IMR-90 (cell line): ENCODE results near the gene PAK6. TPM values are rescaled to one million over a fixed set of nuclear protein-coding genes. Genes with fewer than 3 reads are reported as not detected.

Source experiments
- ATAC-seq: fragments of 200-7000 bp; cut with Tn5 transposase; 2 replicates; pipeline ENCODE4 v1.9.1; 2020; ENCODE audit warnings: low read depth, mild to moderate bottlenecking, moderate library complexity
- BruUV-seq: library from RNA; stranded (reverse); fragments of 400-500 nt; replicated peaks from 2 replicates; lab custom pipeline; 2021; lab: Mats Ljungman, UMichigan
- CTCF ChIA-PET: fragments of 300-600 bp; formaldehyde crosslinking; extraction: SDS; loops from one replicate; lab custom pipeline; 2021; ENCODE audit warnings: antibody characterized with exemption; lab: Yijun Ruan, JAX
- POLR2A ChIA-PET: fragments of 300-600 bp; sonication (Branson Sonifier 250); formaldehyde crosslinking; loops from one replicate; lab custom pipeline; 2022; ENCODE audit warnings: antibody characterized with exemption; ENCODE audit not compliant: unreplicated experiment; lab: Charles Lee
- DNase-seq: peaks from one replicate; pipeline ENCODE4 v3.0.0; 2013
- H2AFZ ChIP-seq: replicated peaks from 2 replicates; pipeline ENCODE3; 2013; ENCODE audit warnings: low read length, mild to moderate bottlenecking; ENCODE audit not compliant: poor library complexity
- H2AK5ac ChIP-seq: 2 replicates; pipeline ENCODE4 v1.6.1; 2013; ENCODE audit warnings: low read depth, low read length, inconsistent platforms
- H2AK9ac ChIP-seq: replicated peaks from 2 replicates; pipeline ENCODE3; 2013; ENCODE audit warnings: mild to moderate bottlenecking, low read depth, low read length, moderate library complexity; ENCODE audit not compliant: poor library complexity
- H2BK120ac ChIP-seq: 2 replicates; pipeline ENCODE4 v1.6.1; 2013; ENCODE audit warnings: low read depth, low read length, inconsistent platforms
- H2BK15ac ChIP-seq: 3 replicates; pipeline ENCODE4 v1.6.1; 2013; ENCODE audit warnings: low read depth, low read length, inconsistent platforms
- H2BK20ac ChIP-seq: 2 replicates; pipeline ENCODE4 v1.6.1; 2013; ENCODE audit warnings: low read depth, mild to moderate bottlenecking, inconsistent platforms, low read length, moderate library complexity
- H2BK5ac ChIP-seq: 2 replicates; pipeline ENCODE4 v1.6.1; 2013; ENCODE audit warnings: mild to moderate bottlenecking, low read depth, low read length, inconsistent platforms; ENCODE audit not compliant: poor library complexity, severe bottlenecking
- H3K14ac ChIP-seq: replicated peaks from 2 replicates; pipeline ENCODE4 v1.6.1; 2013; ENCODE audit warnings: low read depth, low read length, inconsistent platforms
- H3K18ac ChIP-seq: 2 replicates; pipeline ENCODE4 v1.6.1; 2013; ENCODE audit warnings: low read depth, low read length, control low read depth
- H3K23ac ChIP-seq: 2 replicates; pipeline ENCODE4 v1.6.1; 2013; ENCODE audit warnings: low read depth, low read length, inconsistent platforms
- H3K27ac ChIP-seq: 2 replicates; pipeline ENCODE4 v1.5.1; 2013; ENCODE audit warnings: mild to moderate bottlenecking, control low read depth, low read length; ENCODE audit not compliant: insufficient read depth
- H3K27me3 ChIP-seq: 2 replicates; pipeline ENCODE4 v1.6.1; 2013; ENCODE audit warnings: low read length; ENCODE audit not compliant: control insufficient read depth, insufficient read depth
- H3K36me3 ChIP-seq: 2 replicates; pipeline ENCODE4 v1.6.1; 2013; ENCODE audit warnings: low read length, mixed read lengths; ENCODE audit not compliant: control insufficient read depth, insufficient read depth
- H3K4ac ChIP-seq: 2 replicates; pipeline ENCODE4 v1.6.1; 2013; ENCODE audit warnings: low read depth, low read length, inconsistent platforms
- H3K4me1 ChIP-seq: 2 replicates; pipeline ENCODE4 v1.6.1; 2013; ENCODE audit warnings: low read length, mixed read lengths; ENCODE audit not compliant: control insufficient read depth, insufficient read depth
- H3K4me2 ChIP-seq: 2 replicates; pipeline ENCODE4 v1.6.1; 2013; ENCODE audit warnings: low read depth, mild to moderate bottlenecking, control low read depth, low read length, moderate library complexity
- H3K4me3 ChIP-seq: 2 replicates; pipeline ENCODE4 v1.5.1; 2013; ENCODE audit warnings: low read depth, mild to moderate bottlenecking, control low read depth, low read length, moderate library complexity; ENCODE audit not compliant: insufficient read depth
- H3K56ac ChIP-seq: 2 replicates; pipeline ENCODE4 v1.6.1; 2013; ENCODE audit warnings: low read length, inconsistent platforms; ENCODE audit not compliant: insufficient read depth; ENCODE audit errors: extremely low read depth
- H3K79me1 ChIP-seq, 2 experiments: 2 replicates each; pipeline ENCODE4 v1.6.1; 2013; ENCODE audit warnings: low read length in 2 of 2, inconsistent platforms in 1 of 2, low read depth in 1 of 2
- H3K9ac ChIP-seq: 2 replicates; pipeline ENCODE4 v1.6.1; 2013; ENCODE audit warnings: low read depth, low read length, control low read depth
- H3K9me1 ChIP-seq: 2 replicates; pipeline ENCODE4 v1.6.1; 2013; ENCODE audit warnings: low read length, inconsistent platforms; ENCODE audit not compliant: insufficient read depth
- H3K9me3 ChIP-seq: 2 replicates; pipeline ENCODE4 v1.6.1; 2013; ENCODE audit warnings: low read length; ENCODE audit not compliant: control insufficient read depth, insufficient read depth
- H4K20me1 ChIP-seq: 2 replicates; pipeline ENCODE4 v1.6.1; 2013; ENCODE audit warnings: low read length, inconsistent platforms; ENCODE audit not compliant: insufficient read depth
- H4K5ac ChIP-seq: 2 replicates; pipeline ENCODE4 v1.6.1; 2013; ENCODE audit warnings: mild to moderate bottlenecking, low read depth, low read length, control low read depth
- H4K8ac ChIP-seq, 2 experiments: 2 replicates each; pipeline ENCODE4 v1.6.1; 2013; ENCODE audit warnings: low read depth in 2 of 2, low read length in 2 of 2, control low read depth in 1 of 2, inconsistent platforms in 1 of 2
- H4K91ac ChIP-seq: 2 replicates; pipeline ENCODE4 v1.6.1; 2013; ENCODE audit warnings: low read depth, low read length, inconsistent platforms; ENCODE audit not compliant: insufficient read depth
- BHLHE40 ChIP-seq: fragments of 150-350 bp; IDR thresholded peaks from 2 replicates; pipeline ENCODE4 v1.6.1; 2016; ENCODE audit warnings: mild to moderate bottlenecking, low read depth, low read length
- CEBPB ChIP-seq: IDR thresholded peaks from 2 replicates; pipeline ENCODE4 v1.6.1; 2012; ENCODE audit warnings: low read depth, low read length, improper control_type of control experiment
- CHD1 ChIP-seq: IDR thresholded peaks from 2 replicates; pipeline ENCODE4 v1.6.1; 2012; ENCODE audit warnings: low read depth, low read length, improper control_type of control experiment
- FOS ChIP-seq: fragments of 150-350 bp; IDR thresholded peaks from 2 replicates; pipeline ENCODE4 v1.6.1; 2016; ENCODE audit warnings: low read depth, low read length
- MAFK ChIP-seq: IDR thresholded peaks from 2 replicates; pipeline ENCODE4 v1.6.1; 2012; ENCODE audit warnings: low read depth, low read length, improper control_type of control experiment
- MXI1 ChIP-seq: IDR thresholded peaks from 2 replicates; pipeline ENCODE4 v1.6.1; 2012; ENCODE audit warnings: low read depth, mild to moderate bottlenecking, low read length, moderate library complexity, borderline replicate concordance
- NFE2L2 ChIP-seq: fragments of 150-350 bp; IDR thresholded peaks from 2 replicates; pipeline ENCODE4 v1.6.1; 2016; ENCODE audit warnings: low read depth, mild to moderate bottlenecking, low read length
- POLR2A ChIP-seq: IDR thresholded peaks from 2 replicates; pipeline ENCODE4 v1.6.1; 2012; ENCODE audit warnings: mild to moderate bottlenecking, low read depth, low read length
- RAD21 ChIP-seq: IDR thresholded peaks from 2 replicates; pipeline ENCODE4 v1.6.1; 2012; ENCODE audit warnings: low read length, improper control_type of control experiment
- RCOR1 ChIP-seq: IDR thresholded peaks from 2 replicates; pipeline ENCODE4 v1.6.1; 2012; ENCODE audit warnings: mild to moderate bottlenecking, low read length, improper control_type of control experiment; ENCODE audit not compliant: insufficient replicate concordance
- RFX5 ChIP-seq: IDR thresholded peaks from 2 replicates; pipeline ENCODE4 v1.8.0; 2012; ENCODE audit warnings: low read depth, mild to moderate bottlenecking, low read length, moderate library complexity
- SMC3 ChIP-seq: fragments of 150-350 bp; IDR thresholded peaks from 2 replicates; pipeline ENCODE4 v1.6.1; 2016; ENCODE audit warnings: low read depth, mild to moderate bottlenecking, antibody characterized with exemption, low read length, moderate library complexity
- WGBS, 2 experiments: methylation state at CpG; one replicate each; pipeline versions ENCODE4 v1.1.5 to v1.1.7; 2013; ENCODE audit warnings: missing lambda C conversion rate in 2 of 2; ENCODE audit not compliant: insufficient read length in 1 of 2; ENCODE audit errors: extremely low coverage in 2 of 2; 5-methylcytosine and 5-hydroxymethylcytosine counted together
- dilution Hi-C: fragments of 300-500 bp; cut with HindIII; formaldehyde crosslinking; loops from one replicate; pipeline ENCODE4 v1.14.3; 2018; ENCODE audit warnings: low sequenced_read_pairs; ENCODE audit not compliant: unreplicated experiment
- in situ Hi-C: fragments of 300-500 bp; cut with MboI; formaldehyde crosslinking; loops from 3 replicates; pipeline ENCODE4 v1.14.3; 2019; ENCODE audit warnings: low sequenced_read_pairs, inconsistent platforms, mixed read lengths
- intact Hi-C: fragments of 100-400 bp; cut with micrococcal nuclease; formaldehyde crosslinking; loops from 2 replicates; pipeline ENCODE4 v1.10.0; 2022
- polyA plus RNA-seq, 3 experiments: library from polyadenylated mRNA; depleted of rRNA; stranded (reverse); fragments of >200 nt; gene quantifications; 2 replicates each; pipeline ENCODE4 v1.2.3, GENCODE V29; 2012; ENCODE audit warnings: low replicate concordance in 1 of 3
- total RNA-seq: library from RNA; depleted of rRNA; stranded (reverse); fragments of >200 nt; gene quantifications from 2 replicates; pipeline ENCODE4 v1.2.3, GENCODE V29; 2012
- TF ChIP-seq, protein P1 (sequence below): fragments of 150-350 bp; IDR thresholded peaks from 2 replicates; pipeline ENCODE4 v1.6.1; 2016; ENCODE audit warnings: low read depth, mild to moderate bottlenecking, low read length, moderate library complexity, borderline replicate concordance
- TF ChIP-seq, protein P2 (sequence below): fragments of 150-350 bp; IDR thresholded peaks from 2 replicates; pipeline ENCODE4 v1.6.1; 2017; ENCODE audit warnings: mild to moderate bottlenecking, antibody characterized with exemption, low read length, low read depth
- TF ChIP-seq, protein P3 (sequence below): conservative IDR thresholded peaks from 2 replicates; pipeline ENCODE4 v1.5.1; 2012; ENCODE audit warnings: mild to moderate bottlenecking, low read depth, low read length, improper control_type of control experiment

PAK6 gene
- total and polyA plus RNA-seq, 2 of the 4 experiments (the other 2 are of a cell fraction) = 0.21 TPM; not detected in 1

DNA sequence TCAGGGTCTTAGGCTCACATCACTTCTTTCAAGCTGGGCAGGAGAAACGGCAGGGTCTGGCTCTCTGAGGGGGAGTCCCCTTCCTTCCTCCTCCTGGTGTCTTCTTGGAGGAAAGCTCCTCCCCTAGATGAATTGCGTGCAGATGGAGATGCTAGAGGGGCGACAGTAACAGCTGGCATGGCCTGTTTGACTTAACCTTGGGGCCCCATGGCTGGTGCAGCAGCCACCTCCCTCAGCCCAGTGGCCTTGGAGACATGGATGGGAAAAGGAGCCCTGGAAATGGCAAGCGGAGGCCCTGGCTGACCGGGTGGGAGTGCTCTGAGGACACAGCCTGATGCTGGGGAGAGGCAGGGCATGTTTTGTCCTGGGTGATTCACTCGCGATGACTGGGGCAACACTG, 20.2 kb downstream of the PAK6 start:
- ChIA-PET CTCF (interaction anchor here (0.6 kb wide), 1 partner anchor 15 kb away, joined by 3 read pairs; no protein-coding TSS in a partner anchor), POLR2A (no interaction called here)
- peaks cover 10% of the 10 kb centered on the region for H3K9me1 ChIP-seq

More for the DNA sequence above, 20.2 kb downstream of the PAK6 start:
- TF ChIP-seq RFX5 (no peak), POLR2A (no peak), SMC3 (no peak), BHLHE40 (no peak), MXI1 (no peak), RCOR1 (no peak), CEBPB (no peak), MAFK (no peak), RAD21 (no peak), NFE2L2 (no peak), FOS (no peak), CHD1 (no peak)
- TF ChIP-seq, protein P1, sequence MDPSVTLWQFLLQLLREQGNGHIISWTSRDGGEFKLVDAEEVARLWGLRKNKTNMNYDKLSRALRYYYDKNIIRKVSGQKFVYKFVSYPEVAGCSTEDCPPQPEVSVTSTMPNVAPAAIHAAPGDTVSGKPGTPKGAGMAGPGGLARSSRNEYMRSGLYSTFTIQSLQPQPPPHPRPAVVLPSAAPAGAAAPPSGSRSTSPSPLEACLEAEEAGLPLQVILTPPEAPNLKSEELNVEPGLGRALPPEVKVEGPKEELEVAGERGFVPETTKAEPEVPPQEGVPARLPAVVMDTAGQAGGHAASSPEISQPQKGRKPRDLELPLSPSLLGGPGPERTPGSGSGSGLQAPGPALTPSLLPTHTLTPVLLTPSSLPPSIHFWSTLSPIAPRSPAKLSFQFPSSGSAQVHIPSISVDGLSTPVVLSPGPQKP = no peak
- TF ChIP-seq, protein P2, sequence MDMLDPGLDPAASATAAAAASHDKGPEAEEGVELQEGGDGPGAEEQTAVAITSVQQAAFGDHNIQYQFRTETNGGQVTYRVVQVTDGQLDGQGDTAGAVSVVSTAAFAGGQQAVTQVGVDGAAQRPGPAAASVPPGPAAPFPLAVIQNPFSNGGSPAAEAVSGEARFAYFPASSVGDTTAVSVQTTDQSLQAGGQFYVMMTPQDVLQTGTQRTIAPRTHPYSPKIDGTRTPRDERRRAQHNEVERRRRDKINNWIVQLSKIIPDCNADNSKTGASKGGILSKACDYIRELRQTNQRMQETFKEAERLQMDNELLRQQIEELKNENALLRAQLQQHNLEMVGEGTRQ = no peak
- TF ChIP-seq, protein P3, sequence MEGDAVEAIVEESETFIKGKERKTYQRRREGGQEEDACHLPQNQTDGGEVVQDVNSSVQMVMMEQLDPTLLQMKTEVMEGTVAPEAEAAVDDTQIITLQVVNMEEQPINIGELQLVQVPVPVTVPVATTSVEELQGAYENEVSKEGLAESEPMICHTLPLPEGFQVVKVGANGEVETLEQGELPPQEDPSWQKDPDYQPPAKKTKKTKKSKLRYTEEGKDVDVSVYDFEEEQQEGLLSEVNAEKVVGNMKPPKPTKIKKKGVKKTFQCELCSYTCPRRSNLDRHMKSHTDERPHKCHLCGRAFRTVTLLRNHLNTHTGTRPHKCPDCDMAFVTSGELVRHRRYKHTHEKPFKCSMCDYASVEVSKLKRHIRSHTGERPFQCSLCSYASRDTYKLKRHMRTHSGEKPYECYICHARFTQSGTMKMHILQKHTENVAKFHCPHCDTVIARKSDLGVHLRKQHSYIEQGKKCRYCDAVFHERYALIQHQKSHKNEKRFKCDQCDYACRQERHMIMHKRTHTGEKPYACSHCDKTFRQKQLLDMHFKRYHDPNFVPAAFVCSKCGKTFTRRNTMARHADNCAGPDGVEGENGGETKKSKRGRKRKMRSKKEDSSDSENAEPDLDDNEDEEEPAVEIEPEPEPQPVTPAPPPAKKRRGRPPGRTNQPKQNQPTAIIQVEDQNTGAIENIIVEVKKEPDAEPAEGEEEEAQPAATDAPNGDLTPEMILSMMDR = no peak
- Histone ChIP-seq H3K9me3 (no peaks in the 10 kb centered on the region), H2BK5ac (no peak overlapping the region), H3K27ac (no peak overlapping the region), H3K79me1 (no peaks in the 10 kb centered on the region), H3K23ac (no peak overlapping the region), H2BK20ac (no peak overlapping the region), H4K20me1 (no peaks in the 10 kb centered on the region), H3K18ac (no peak overlapping the region), H3K56ac (no peak overlapping the region), H4K5ac (no peak overlapping the region), H3K4me1 (peaks cover 8% of the 10 kb centered on the region; the same call in 1 of the 2 replicates), H4K8ac (no peak overlapping the region), H3K4ac (no peak overlapping the region), H3K9ac (no peak overlapping the region), H3K27me3 (peaks cover 15% of the 10 kb centered on the region), H2AFZ (peak overlapping the region; percentile 63), H4K91ac (no peak overlapping the region), H2BK120ac (no peak overlapping the region), H2AK9ac (no peak overlapping the region), H2BK15ac (no peak overlapping the region), H3K36me3 (no peaks in the 10 kb centered on the region), H2AK5ac (no peak overlapping the region), H3K4me2 (no peak overlapping the region), H3K14ac (no peak overlapping the region), H3K4me3 (no peak overlapping the region)
- no TSS peak for BruUV-seq
- intact Hi-C loops (no loop called here), dilution Hi-C loops (no loop called here), in situ Hi-C loops (no loop called here)
- no CpG with 5 or more reads among the region's 7 CpGs for WGBS, 2 experiments
- DNase-seq = no peak
- ATAC-seq = no peak
